Stimulated activated CD8-positive, alpha-beta memory T cell treated with anti-CD3 and anti-CD28 coated beads, Interleukin-7, amount 100 ng/mL, for 1 hour (primary cell): ENCODE measurements around the gene HPSE2.

Experiments
- DNase-seq, 2 donors: peaks; one replicate each; pipeline ENCODE4 v3.0.0-alpha.2; 2020; ENCODE audit warnings: low read depth in 2 of 2

HPSE2 gene

GRCh38 chr10:98833542-98833941, 402.1 kb downstream of the HPSE2 start:
- no peak for DNase-seq

- no peak for DNase-seq
Measured at GRCh38 chr10:98832738-98833137, 402.9 kb downstream of the HPSE2 start.

- no peak for DNase-seq
Measured at GRCh38 chr10:98832196-98832595, 403.5 kb downstream of the HPSE2 start.

GRCh38 chr10:98831391-98831790, 404.3 kb downstream of the HPSE2 start:
- DNase-seq, result no peak

- no peak for DNase-seq
Measured at GRCh38 chr10:98825741-98826140, 409.9 kb downstream of the HPSE2 start.

GRCh38 chr10:98817396-98817795, 418.3 kb downstream of the HPSE2 start:
- no peak for DNase-seq

- DNase-seq, result no peak
Measured at GRCh38 chr10:98815039-98815885, 420.4 kb downstream of the HPSE2 start.

GRCh38 chr10:98814470-98814869, 421.2 kb downstream of the HPSE2 start:
- no peak for DNase-seq

GRCh38 chr10:98808282-98808892, 427.3 kb downstream of the HPSE2 start:
- no peak for DNase-seq

GRCh38 chr10:98800263-98800662, 435.4 kb downstream of the HPSE2 start:
- no peak for DNase-seq

GRCh38 chr10:98795467-98795866, 440.2 kb downstream of the HPSE2 start:
- no peak for DNase-seq

- DNase-seq, result no peak
Measured at GRCh38 chr10:98790817-98791216, 444.8 kb downstream of the HPSE2 start.

GRCh38 chr10:98778277-98778759, 457.3 kb downstream of the HPSE2 start:
- no peak for DNase-seq

- no peak for DNase-seq
Measured at GRCh38 chr10:98758463-98758862, 477.2 kb downstream of the HPSE2 start.

GRCh38 chr10:98748298-98748697, 487.4 kb downstream of the HPSE2 start:
- DNase-seq, result no peak

- DNase-seq, result no peak
Measured at GRCh38 chr10:98745645-98746044, 490.0 kb downstream of the HPSE2 start.

GRCh38 chr10:98720551-98720950, 515.1 kb downstream of the HPSE2 start:
- no peak for DNase-seq

- no peak for DNase-seq
Measured at GRCh38 chr10:98713586-98713985, 522.1 kb downstream of the HPSE2 start.

- no peak for DNase-seq
Measured at GRCh38 chr10:98696516-98696915, 539.1 kb downstream of the HPSE2 start.

- no peak for DNase-seq
Measured at GRCh38 chr10:98694883-98695282, 540.8 kb downstream of the HPSE2 start.

- DNase-seq, result no peak
Measured at GRCh38 chr10:98694014-98694413, 541.6 kb downstream of the HPSE2 start.

- DNase-seq, result no peak
Measured at GRCh38 chr10:98687685-98688084, 548.0 kb downstream of the HPSE2 start.
